Heart left ventricle (tissue), 16 donors: Measurements from ENCODE around the gene ECHDC1. TPM values are rescaled to one million over a fixed set of nuclear protein-coding genes. Genes with fewer than 3 reads are reported as not detected.
"Not testable (repeated sequence)": the region's sequence is repeated elsewhere in the genome, so short reads cannot be mapped to it uniquely, and the experiment has no call there.

ENCODE experiments used
- ATAC-seq, 4 donors: fragments of 200-7000 bp; cut with Tn5 transposase; one replicate each; pipeline ENCODE4 v1.9.1; 2020 to 2022; ENCODE audit warnings: moderate library complexity in 4 of 4, mild to moderate bottlenecking in 3 of 4, moderate number of reproducible peaks in 1 of 4
- DNase-seq, 5 donors: peaks; one replicate each; pipeline ENCODE4 v3.0.0-alpha.2; 2020
- H3K27ac ChIP-seq, 12 donors: fragments of 200-600 bp; sonication (generic) in 4 of 12; one replicate each; pipeline versions ENCODE4 v1.5.0 to v1.8.0; 2016 to 2022; ENCODE audit warnings: mild to moderate bottlenecking in 2 of 12
- H3K27me3 ChIP-seq, 9 donors: fragments of 200-600 bp; sonication (generic) in 2 of 9; one replicate each; pipeline versions ENCODE4 v1.5.1 to v1.8.0; 2016 to 2022; ENCODE audit warnings: mild to moderate bottlenecking in 3 of 9
- H3K36me3 ChIP-seq, 9 donors: fragments of 200-600 bp; sonication (generic) in 2 of 9; one replicate each; pipeline versions ENCODE4 v1.5.0 to v1.8.0; 2018 to 2022; ENCODE audit warnings: mild to moderate bottlenecking in 2 of 9
- H3K4me1 ChIP-seq, 12 donors: fragments of 200-600 bp; sonication (generic) in 4 of 12; one replicate each; pipeline versions ENCODE4 v1.5.0 to v1.8.0; 2016 to 2022; ENCODE audit warnings: mild to moderate bottlenecking in 3 of 12
- H3K4me3 ChIP-seq, 12 donors: fragments of 200-600 bp; sonication (generic) in 4 of 12; one replicate each; pipeline versions ENCODE4 v1.5.0 to v1.8.0; 2017 to 2022; ENCODE audit warnings: mild to moderate bottlenecking in 9 of 12, moderate library complexity in 4 of 12
- H3K9me3 ChIP-seq, 12 donors: fragments of 200-600 bp; sonication (generic) in 4 of 12; one replicate each; pipeline versions ENCODE4 v1.5.0 to v1.8.0; 2016 to 2022; ENCODE audit warnings: mild to moderate bottlenecking in 1 of 12
- CTCF ChIP-seq, 12 donors: fragments of 200-600 bp; sonication (generic) in 4 of 12; IDR thresholded peaks; one replicate each; pipeline versions ENCODE4 v1.5.0 to v1.8.0; 2018 to 2022; ENCODE audit warnings: antibody characterized with exemption in 12 of 12, mild to moderate bottlenecking in 5 of 12
- POLR2A ChIP-seq, 2 donors: fragments of 450-650 bp; IDR thresholded peaks; one replicate each; pipeline ENCODE4 v1.6.1; 2017; ENCODE audit warnings: antibody characterized with exemption in 2 of 2, mild to moderate bottlenecking in 2 of 2, moderate library complexity in 2 of 2
- WGBS, 4 donors: extraction: QIAGEN DNeasy Blood & Tissue Kit in 2 of 4; methylation state at CpG; one replicate each; pipeline versions ENCODE4 v1.1.5 to v1.1.7; 2013 to 2018; 5-methylcytosine and 5-hydroxymethylcytosine counted together
- intact Hi-C, 10 donors: fragments of 100-400 bp; cut with DNase I; formaldehyde crosslinking; loops; one replicate each; pipeline versions ENCODE4 v1.11.1 to v1.14.2; 2022
- polyA plus RNA-seq, 2 donors: library from polyadenylated mRNA; stranded (reverse); fragments of 200-250 nt; gene quantifications; one replicate each; pipeline ENCODE4 v1.2.3, GENCODE V29; 2013
- total RNA-seq, 9 donors: library from RNA; depleted of rRNA in 2 of 9; stranded (reverse); fragments of >200 nt in 2 of 9; fragmentation: NEBNext Ultra II Directional in 3 of 9; extraction: Animal tissue kit (Norgen Biotek cat#: 25700) in 3 of 9; gene quantifications; one replicate each; pipeline versions ENCODE4 v1.1.0 to v1.2.4, GENCODE V29; 2016 to 2023
- donor health status: ischemic (EF 13 %, LVEDD 7.1; RV severe dilation, severe dysfunction).
- donor health status: healthy with polysubstance abuse.
- donor health status: DM: no; HTN: yes; CAD: no.
- donor health status: DM: no; HTN: no; CAD: no.
- donor health status: ischemic (EF 25% LVEDD 6.9; RV normal size, moderate dysfunction).
- donor health status: ischemic (EF 25% LVEDD 5.7; RV mildly dilated, moderate dysfunction).
- donor health status: healthy.
- donor health status: DM: yes; HTN: yes; CAD: no.
- donor health status: ischemic (EF 35%, LVEDD 5.7; RV mildly dilated, moderate dysfunction).
- donor health status: nonischemic (EF 11% LVEDD 7.7; RV severe dilation, severe dysfunction).
- donor health status: DM: yes; HTN: yes; CAD: no.
- donor health status: PGD.
- donor health status: ischemic (EF 29% LVEDD 5.4; RV normal size, mild dysfunction).
- donor health status: nonischemic (EF 23%, LVEDD 6.1; RV moderate dilation, normal function).

Gene ECHDC1
- total and polyA plus RNA-seq, 11 donors, result 24.3 to 51.3 (median 35.2) TPM

- no peak overlapping the region for H3K4me3 ChIP-seq
- intact Hi-C loops, result no loop called here
- TF ChIP-seq CTCF (IDR thresholded peaks at IDR 0.05) (no peak), POLR2A (IDR thresholded peaks at IDR 0.05) (no peak)
- no peaks in the 10 kb centered on the region for H3K36me3 ChIP-seq
- 68 to 82% (median 74%) methylated on average over 3 of the region's 3 CpGs for WGBS, 4 donors
- ATAC-seq, result no peak
- no peaks in the 10 kb centered on the region for H3K27me3 ChIP-seq
- no peak for DNase-seq
- H3K27ac ChIP-seq, result no peak overlapping the region
- no peaks in the 10 kb centered on the region for H3K9me3 ChIP-seq
- H3K4me1 ChIP-seq, result peaks cover 0 to 19% (median 0%) of the 10 kb centered on the region in 12 donors
Observed at GRCh38 chr6:127389706-127390105, 46.3 kb upstream of the ECHDC1 start.

GRCh38 chr6:127385668-127386430, 42.4 kb upstream of the ECHDC1 start:
- H3K27me3 ChIP-seq, result no peaks in the 10 kb centered on the region
- DNase-seq (no peak), ATAC-seq (peak in 1 of 4 donors; percentile 16)
- H3K4me1 ChIP-seq, result peaks cover 0 to 10% (median 0%) of the 10 kb centered on the region in 12 donors
- TF ChIP-seq POLR2A (IDR thresholded peaks at IDR 0.05), result no peak
- no peak for TF ChIP-seq CTCF (IDR thresholded peaks at IDR 0.05)
- H3K4me3 ChIP-seq, result no peak overlapping the region
- no peaks in the 10 kb centered on the region for H3K9me3 ChIP-seq
- H3K36me3 ChIP-seq, result no peaks in the 10 kb centered on the region
- intact Hi-C loops, result no loop called here
- 55 to 67% (median 64%) methylated on average over 3 of the region's 3 CpGs for WGBS, 4 donors
- H3K27ac ChIP-seq, result no peak overlapping the region

- ATAC-seq, DNase-seq, H3K36me3 ChIP-seq, H3K4me1 ChIP-seq, H3K27ac ChIP-seq, H3K9me3 ChIP-seq, intact Hi-C loops, H3K27me3 ChIP-seq, H3K4me3 ChIP-seq: not testable (repeated sequence)
- 71 to 99% (median 91%) methylated on average over 5 of the region's 5 CpGs for WGBS, 4 donors
Observed at GRCh38 chr6:127384848-127385247, 41.4 kb upstream of the ECHDC1 start.

- intact Hi-C loops, result no loop called here
- H3K27me3 ChIP-seq, result no peaks in the 10 kb centered on the region
- no peaks in the 10 kb centered on the region for H3K9me3 ChIP-seq
- ATAC-seq (no peak), DNase-seq (no peak)
- WGBS, 4 donors, result 44 to 65% (median 56%) methylated on average over 1 of the region's 1 CpG
- H3K4me1 ChIP-seq, result peaks cover 0 to 10% (median 0%) of the 10 kb centered on the region in 12 donors
- TF ChIP-seq POLR2A (IDR thresholded peaks at IDR 0.05) (no peak), CTCF (IDR thresholded peaks at IDR 0.05) (no peak)
- no peak overlapping the region for H3K4me3 ChIP-seq
- no peak overlapping the region for H3K27ac ChIP-seq
- H3K36me3 ChIP-seq, result no peaks in the 10 kb centered on the region
Observed at GRCh38 chr6:127383988-127384387, 40.6 kb upstream of the ECHDC1 start.

- WGBS, 4 donors, result 88 to 95% (median 95%) methylated on average over 3 of the region's 3 CpGs
- H3K4me3 ChIP-seq, result no peak overlapping the region
- DNase-seq (no peak), ATAC-seq (no peak)
- intact Hi-C loops, result no loop called here
- no peaks in the 10 kb centered on the region for H3K36me3 ChIP-seq
- H3K27me3 ChIP-seq, result no peaks in the 10 kb centered on the region
- H3K9me3 ChIP-seq, result no peaks in the 10 kb centered on the region
- H3K27ac ChIP-seq, result no peak overlapping the region
- H3K4me1 ChIP-seq, result peaks cover 0 to 10% (median 0%) of the 10 kb centered on the region in 12 donors
- TF ChIP-seq POLR2A (IDR thresholded peaks at IDR 0.05) (no peak), CTCF (IDR thresholded peaks at IDR 0.05) (no peak)
Observed at GRCh38 chr6:127382413-127382812, 39.0 kb upstream of the ECHDC1 start.
